Caco-2 (cell line): ENCODE measurements around the gene SKP1. TPM values are rescaled to one million over a fixed set of nuclear protein-coding genes. Genes with fewer than 3 reads are reported as not detected.

Experiments used
- BruUV-seq: library from RNA; stranded (reverse); fragments of 400-500 nt; replicated peaks from 2 replicates; lab custom pipeline; 2021; lab: Mats Ljungman, UMichigan
- CTCF ChIA-PET: fragments of 300-600 bp; sonication (Branson Sonifier 250); formaldehyde crosslinking; loops from one replicate; lab custom pipeline; 2022; ENCODE audit warnings: antibody characterized with exemption; lab: Charles Lee
- POLR2A ChIA-PET: fragments of 300-600 bp; sonication (Branson Sonifier 250); formaldehyde crosslinking; loops from one replicate; lab custom pipeline; 2022; ENCODE audit warnings: antibody characterized with exemption; lab: Charles Lee
- DNase-seq, 2 experiments: peaks; one replicate each; pipeline versions ENCODE4 v3.0.0 to v3.0.0-alpha.2; 2020 to 2022
- H3K27me3 ChIP-seq: replicated peaks from 2 replicates; pipeline ENCODE4 v1.6.0; 2011; ENCODE audit warnings: low read length; ENCODE audit not compliant: control insufficient read depth, insufficient read depth
- H3K36me3 ChIP-seq: 2 replicates; pipeline ENCODE4 v1.5.1; 2011; ENCODE audit warnings: low read length; ENCODE audit not compliant: control insufficient read depth, insufficient read depth
- H3K4me1 ChIP-seq: fragments of 250-450 bp; sonication (Bioruptor Pico); 2 replicates; pipeline ENCODE4 v1.5.1; 2020; ENCODE audit warnings: mild to moderate bottlenecking
- H3K4me3 ChIP-seq: 2 replicates; pipeline ENCODE4 v1.5.1; 2011; ENCODE audit warnings: low read depth, mild to moderate bottlenecking, control low read depth, low read length
- H3K9me3 ChIP-seq: fragments of 250-450 bp; sonication (Bioruptor Pico); 2 replicates; pipeline ENCODE4 v1.5.1; 2020; ENCODE audit warnings: mild to moderate bottlenecking, moderate library complexity
- H3K27ac Mint-ChIP-seq: one replicate; pipeline ENCODE4 v1.8.0; 2022; ENCODE audit warnings: mixed read lengths; ENCODE audit not compliant: unreplicated experiment
- H3K27me3 Mint-ChIP-seq: one replicate; pipeline ENCODE4 v1.8.0; 2022; ENCODE audit warnings: mixed read lengths; ENCODE audit not compliant: insufficient read depth, unreplicated experiment
- H3K36me3 Mint-ChIP-seq: one replicate; pipeline ENCODE4 v1.8.0; 2022; ENCODE audit warnings: mild to moderate bottlenecking, mixed read lengths; ENCODE audit not compliant: insufficient read depth, unreplicated experiment
- H3K4me1 Mint-ChIP-seq: one replicate; pipeline ENCODE4 v1.8.0; 2022; ENCODE audit warnings: low read depth, mixed read lengths; ENCODE audit not compliant: unreplicated experiment
- H3K4me3 Mint-ChIP-seq: one replicate; pipeline ENCODE4 v1.8.0; 2022; ENCODE audit warnings: mild to moderate bottlenecking, moderate library complexity, mixed read lengths; ENCODE audit not compliant: unreplicated experiment
- H3K9me3 Mint-ChIP-seq: one replicate; pipeline ENCODE4 v1.8.0; 2022; ENCODE audit warnings: mixed read lengths; ENCODE audit not compliant: unreplicated experiment
- CTCF ChIP-seq, 2 experiments: fragments of 200-600 bp in 1 of 2; IDR thresholded peaks; 1 replicate in 1 of 2; 2 replicates in 1 of 2; pipeline versions ENCODE4 v1.5.1 to v1.8.0; 2011 to 2022; ENCODE audit warnings: antibody characterized with exemption in 1 of 2, control low read depth in 1 of 2, inconsistent platforms in 1 of 2, low read depth in 1 of 2, low read length in 1 of 2, mild to moderate bottlenecking in 1 of 2, moderate library complexity in 1 of 2; ENCODE audit not compliant: insufficient read depth in 1 of 2, severe bottlenecking in 1 of 2, unreplicated experiment in 1 of 2
- intact Hi-C: fragments of 100-400 bp; cut with micrococcal nuclease; formaldehyde crosslinking; loops from one replicate; pipeline ENCODE4 v1.10.0; 2022; ENCODE audit not compliant: unreplicated experiment
- total RNA-seq: library from RNA; stranded (reverse); gene quantifications from 2 replicates; pipeline ENCODE4 v1.2.3, GENCODE V29; 2022

The SKP1 gene
- total RNA-seq, 1 experiment from 2014 or later = 365 TPM

- Histone ChIP-seq H3K4me1 (peaks cover 30% of the 10 kb centered on the region), H3K4me3 (no peak overlapping the region), H3K27me3 (no peaks in the 10 kb centered on the region), H3K9me3 (no peaks in the 10 kb centered on the region), H3K36me3 (peaks cover 6% of the 10 kb centered on the region)
- no peaks in the 10 kb centered on the region for H3K9me3 Mint-ChIP-seq
- no peaks in the 10 kb centered on the region for H3K27me3 Mint-ChIP-seq
- TF ChIP-seq CTCF (IDR thresholded peaks at IDR 0.05; ENCODE audit: insufficient read depth in 1 of 2, low read depth in 1 of 2, low read length in 1 of 2, severe bottlenecking in 1 of 2, unreplicated experiment in 1 of 2) = peak; percentile 79 to 91
- CTCF ChIA-PET = interaction anchor here (0.7 to 5.4 kb wide), 12 partner anchors 12 to 149 kb away, joined by 3 to 67 read pairs (median 5); no protein-coding TSS in a partner anchor
- BruUV-seq = no TSS peak
- no peak overlapping the region for H3K4me3 Mint-ChIP-seq
- POLR2A ChIA-PET = interaction anchor here (0.6 kb wide), 1 partner anchor 1018 kb away, joined by 3 read pairs; no protein-coding TSS in a partner anchor
- peak; percentile 75 to 76 for DNase-seq
- H3K4me1 Mint-ChIP-seq = peaks cover 22% of the 10 kb centered on the region
- H3K36me3 Mint-ChIP-seq = peaks cover 34% of the 10 kb centered on the region
- H3K27ac Mint-ChIP-seq = peak overlapping the region; percentile 30
- intact Hi-C loops = loop anchor here (1.0 to 2.0 kb wide), 5 partner anchors 25 to 114 kb away; no protein-coding TSS in a partner anchor
These were observed 36.1 kb downstream of the SKP1 start for GRCh38 chr5:134140530-134141201.

GRCh38 chr5:134139891-134140469 lies 36.8 kb downstream of the SKP1 start:
- Mint-ChIP-seq H3K27ac (no peak overlapping the region), H3K36me3 (peaks cover 34% of the 10 kb centered on the region), H3K9me3 (no peaks in the 10 kb centered on the region), H3K4me3 (no peak overlapping the region), H3K4me1 (peaks cover 21% of the 10 kb centered on the region), H3K27me3 (no peaks in the 10 kb centered on the region)
- no peaks in the 10 kb centered on the region for H3K27me3 ChIP-seq
- TF ChIP-seq CTCF (IDR thresholded peaks at IDR 0.05; ENCODE audit: insufficient read depth in 1 of 2, low read depth in 1 of 2, low read length in 1 of 2, severe bottlenecking in 1 of 2, unreplicated experiment in 1 of 2) = no peak
- intact Hi-C loops = loop anchor here (1.0 to 2.0 kb wide), 4 partner anchors 25 to 101 kb away; no protein-coding TSS in a partner anchor
- DNase-seq = peak in 1 of 2 experiments; percentile 24
- H3K4me1 ChIP-seq = peaks cover 27% of the 10 kb centered on the region
- H3K4me3 ChIP-seq = no peak overlapping the region
- H3K9me3 ChIP-seq = no peaks in the 10 kb centered on the region
- peaks cover 6% of the 10 kb centered on the region for H3K36me3 ChIP-seq
- no TSS peak for BruUV-seq
- POLR2A ChIA-PET = no interaction called here
- CTCF ChIA-PET = interaction anchor here (0.6 to 5.4 kb wide), 10 partner anchors 13 to 150 kb away, joined by 3 to 67 read pairs (median 4); partner anchors contain the start of gene TCF7

GRCh38 chr5:134139377-134139851 lies 37.3 kb downstream of the SKP1 start:
- Mint-ChIP-seq H3K4me1 (peaks cover 16% of the 10 kb centered on the region), H3K36me3 (peaks cover 29% of the 10 kb centered on the region), H3K4me3 (no peak overlapping the region), H3K27me3 (no peaks in the 10 kb centered on the region), H3K27ac (no peak overlapping the region), H3K9me3 (no peaks in the 10 kb centered on the region)
- no peaks in the 10 kb centered on the region for H3K9me3 ChIP-seq
- peak in 1 of 2 experiments; percentile 30 for DNase-seq
- TF ChIP-seq CTCF (IDR thresholded peaks at IDR 0.05; ENCODE audit: insufficient read depth in 1 of 2, low read depth in 1 of 2, low read length in 1 of 2, severe bottlenecking in 1 of 2, unreplicated experiment in 1 of 2) = no peak
- H3K4me3 ChIP-seq = no peak overlapping the region
- ChIA-PET CTCF (interaction anchor here (0.6 to 5.4 kb wide), 4 partner anchors 25 to 100 kb away, joined by 3 to 67 read pairs (median 8); partner anchors contain the start of gene TCF7), POLR2A (no interaction called here)
- H3K36me3 ChIP-seq = peaks cover 6% of the 10 kb centered on the region
- H3K27me3 ChIP-seq = no peaks in the 10 kb centered on the region
- H3K4me1 ChIP-seq = peaks cover 23% of the 10 kb centered on the region
- no TSS peak for BruUV-seq
- intact Hi-C loops = no loop called here
